ENCODE measurements around the gene ZC3H7A.
"Not testable (repeated sequence)": the region's sequence is repeated elsewhere in the genome, so short reads cannot be mapped to it uniquely, and the experiment has no call there.

Gene ZC3H7A, protein sequence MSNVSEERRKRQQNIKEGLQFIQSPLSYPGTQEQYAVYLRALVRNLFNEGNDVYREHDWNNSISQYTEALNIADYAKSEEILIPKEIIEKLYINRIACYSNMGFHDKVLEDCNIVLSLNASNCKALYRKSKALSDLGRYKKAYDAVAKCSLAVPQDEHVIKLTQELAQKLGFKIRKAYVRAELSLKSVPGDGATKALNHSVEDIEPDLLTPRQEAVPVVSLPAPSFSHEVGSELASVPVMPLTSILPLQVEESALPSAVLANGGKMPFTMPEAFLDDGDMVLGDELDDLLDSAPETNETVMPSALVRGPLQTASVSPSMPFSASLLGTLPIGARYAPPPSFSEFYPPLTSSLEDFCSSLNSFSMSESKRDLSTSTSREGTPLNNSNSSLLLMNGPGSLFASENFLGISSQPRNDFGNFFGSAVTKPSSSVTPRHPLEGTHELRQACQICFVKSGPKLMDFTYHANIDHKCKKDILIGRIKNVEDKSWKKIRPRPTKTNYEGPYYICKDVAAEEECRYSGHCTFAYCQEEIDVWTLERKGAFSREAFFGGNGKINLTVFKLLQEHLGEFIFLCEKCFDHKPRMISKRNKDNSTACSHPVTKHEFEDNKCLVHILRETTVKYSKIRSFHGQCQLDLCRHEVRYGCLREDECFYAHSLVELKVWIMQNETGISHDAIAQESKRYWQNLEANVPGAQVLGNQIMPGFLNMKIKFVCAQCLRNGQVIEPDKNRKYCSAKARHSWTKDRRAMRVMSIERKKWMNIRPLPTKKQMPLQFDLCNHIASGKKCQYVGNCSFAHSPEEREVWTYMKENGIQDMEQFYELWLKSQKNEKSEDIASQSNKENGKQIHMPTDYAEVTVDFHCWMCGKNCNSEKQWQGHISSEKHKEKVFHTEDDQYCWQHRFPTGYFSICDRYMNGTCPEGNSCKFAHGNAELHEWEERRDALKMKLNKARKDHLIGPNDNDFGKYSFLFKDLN

DNA sequence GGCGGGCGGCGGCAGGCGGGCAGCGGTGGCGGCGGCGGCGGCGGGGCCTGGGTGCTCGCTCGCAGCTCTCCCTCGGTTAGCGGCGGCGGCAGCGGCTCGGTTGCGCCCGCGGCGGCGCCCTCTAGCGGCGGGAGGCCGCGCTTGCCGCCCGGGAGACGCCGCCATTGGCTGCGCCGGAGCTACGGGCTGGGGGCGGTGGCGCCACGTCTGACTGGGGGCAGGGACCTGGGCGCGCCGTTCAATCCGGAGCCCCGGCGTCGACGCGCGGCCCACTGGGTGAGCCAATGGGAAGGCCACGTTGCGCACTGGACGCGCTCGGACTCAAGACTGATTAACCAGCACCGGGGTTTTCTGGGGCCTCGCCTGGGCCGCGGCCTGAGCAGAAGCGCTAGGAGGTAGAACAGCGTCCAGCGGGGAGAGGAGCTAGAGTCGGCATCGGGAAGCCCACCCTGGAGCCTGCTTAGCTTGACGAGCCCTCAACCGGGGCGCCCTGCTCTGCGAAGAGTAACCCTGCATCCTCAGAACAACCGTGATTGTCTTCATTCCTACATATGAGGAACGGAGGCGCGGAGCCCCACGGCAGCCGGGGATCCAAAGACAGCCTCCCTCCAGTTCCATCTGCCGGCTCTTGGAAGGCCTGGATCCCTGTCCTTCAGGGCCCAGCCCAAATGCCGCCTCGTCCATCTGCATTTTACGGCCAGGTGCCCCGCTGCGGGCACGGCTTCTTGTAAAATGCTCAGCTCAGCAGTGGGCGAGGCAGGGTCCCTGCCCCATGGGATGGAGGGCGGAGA, at the start of gene ZC3H7A:
Gene ZC3H7A, minus strand, starts transcription at position 93 of the 791 bp plus-strand sequence. CDS start 14,904 bp downstream, outside the sequence.
- peak; percentile 94 for DNase-seq

GRCh38 chr16:11844499-11844898, 47.4 kb upstream of the ZC3H7A start:
- no peak for DNase-seq

DNA sequence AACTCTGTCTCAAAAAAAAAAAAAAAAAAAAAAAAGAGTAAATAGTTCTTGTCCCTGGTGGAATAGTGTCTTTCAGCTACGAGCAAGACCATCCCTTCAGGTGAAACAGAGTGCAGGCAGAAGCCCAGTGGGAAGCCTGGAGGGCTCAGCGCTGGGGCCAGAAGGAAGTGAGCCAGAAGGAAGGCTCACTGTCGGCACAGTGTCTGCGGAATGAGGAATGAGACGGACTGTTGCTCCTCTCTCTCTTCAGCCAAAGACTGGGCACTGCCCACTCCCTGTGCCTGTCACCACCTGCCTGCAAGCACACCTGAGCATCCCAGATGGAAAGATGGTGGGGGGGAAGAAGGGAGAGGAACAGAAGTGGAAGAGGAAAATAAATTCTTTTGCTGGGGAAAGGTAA, 46.8 kb upstream of the ZC3H7A start:
- no peak for DNase-seq

DNA sequence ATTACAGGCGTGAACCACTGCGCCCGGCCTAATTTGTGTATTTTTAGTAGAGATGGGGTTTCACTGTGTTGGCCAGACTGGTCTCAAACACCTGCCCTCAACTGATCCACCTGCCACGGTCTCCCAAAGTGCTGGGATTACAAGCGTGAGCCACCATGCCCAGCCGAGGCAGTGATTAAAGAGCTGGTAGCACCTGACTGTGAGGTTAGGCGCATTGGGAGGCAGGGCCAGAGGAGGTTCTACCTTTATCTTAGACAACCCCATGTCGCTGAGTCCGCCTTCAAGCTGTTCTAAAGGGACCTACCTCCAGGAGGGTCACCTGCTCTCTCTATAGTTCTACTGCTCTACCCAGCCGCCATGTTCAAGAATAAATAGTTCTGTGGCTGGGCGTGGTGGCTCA, 46.1 kb upstream of the ZC3H7A start:
- DNase-seq, result no peak

DNA sequence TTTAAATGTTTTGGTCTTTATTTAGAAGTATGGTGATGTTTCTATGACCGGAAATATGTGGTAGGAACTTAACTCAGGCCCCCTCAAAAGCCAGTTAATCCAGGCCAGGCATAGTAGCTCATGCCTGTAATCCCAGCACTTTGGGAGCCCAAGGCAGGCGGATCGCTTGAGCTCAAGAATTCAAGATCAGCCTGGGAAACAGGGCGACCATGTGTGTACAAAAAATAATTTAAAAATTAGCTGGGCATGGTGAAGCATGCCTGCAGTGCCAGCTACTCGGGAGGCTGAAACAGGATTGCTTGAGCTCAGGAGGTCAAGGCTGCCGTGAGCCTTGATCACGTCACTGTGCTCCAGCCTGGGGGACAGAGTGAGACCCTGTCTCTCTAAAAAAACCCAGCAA, 44.0 kb upstream of the ZC3H7A start:
- no peak for DNase-seq

- no peak for DNase-seq
Measured at GRCh38 chr16:11836650-11837244, 39.7 kb upstream of the ZC3H7A start.

GRCh38 chr16:11835891-11836649, 39.0 kb upstream of the ZC3H7A start:
- DNase-seq, result no peak

DNA sequence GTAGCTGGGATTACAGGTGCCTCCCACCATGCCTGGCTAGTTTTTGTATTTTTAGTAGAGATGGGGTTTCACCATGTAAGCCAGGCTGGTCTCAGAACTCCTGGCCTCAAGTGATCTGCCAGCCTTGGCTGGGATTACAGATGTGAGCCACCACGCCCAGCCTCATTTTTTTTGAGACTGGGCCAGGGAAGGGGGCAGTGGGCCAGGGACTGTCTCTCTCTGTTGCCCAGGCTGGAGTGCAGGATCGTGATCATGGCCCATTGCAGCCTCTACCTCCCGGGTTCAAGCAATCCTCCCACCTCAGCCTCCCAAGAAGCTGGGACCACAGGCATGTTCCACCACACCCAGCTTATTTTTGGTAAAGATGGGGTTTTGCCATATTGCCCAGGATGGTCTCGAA, 38.3 kb upstream of the ZC3H7A start:
- no peak for DNase-seq

GRCh38 chr16:11833951-11834695, 37.1 kb upstream of the ZC3H7A start:
- no peak for DNase-seq

GRCh38 chr16:11828696-11829095, 31.6 kb upstream of the ZC3H7A start:
- no peak for DNase-seq

DNA sequence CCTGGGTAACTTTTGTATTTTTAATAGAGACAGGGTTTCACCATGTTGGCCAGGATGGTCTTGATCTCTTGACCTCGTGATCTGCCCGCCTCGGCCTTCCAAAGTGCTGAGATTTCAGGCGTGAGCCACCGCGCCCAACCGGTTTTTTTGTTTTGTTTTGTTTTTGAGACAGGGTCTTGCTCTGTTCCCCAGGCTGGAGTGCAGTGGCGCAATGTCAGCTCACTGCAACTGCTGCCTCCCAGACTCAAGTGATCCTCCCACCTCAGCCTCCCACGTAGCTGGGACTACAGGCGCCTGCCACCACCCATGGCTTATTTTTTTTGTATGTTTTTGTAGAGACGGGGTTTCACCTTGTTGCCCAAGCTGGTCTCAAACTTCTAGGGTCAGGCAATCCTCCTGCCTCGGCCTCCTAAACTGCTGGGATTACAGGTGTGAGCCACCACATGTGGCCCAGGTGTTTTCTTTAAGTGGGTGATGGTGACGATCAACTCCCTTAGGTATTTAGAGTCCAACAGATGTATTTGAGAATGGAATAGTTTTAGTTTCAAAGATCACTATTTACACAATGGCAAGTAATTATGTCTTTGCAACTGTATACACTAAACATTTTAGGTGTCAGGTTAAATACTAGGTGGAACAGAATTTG, 28.6 kb upstream of the ZC3H7A start:
- DNase-seq, result not testable (repeated sequence)

DNA sequence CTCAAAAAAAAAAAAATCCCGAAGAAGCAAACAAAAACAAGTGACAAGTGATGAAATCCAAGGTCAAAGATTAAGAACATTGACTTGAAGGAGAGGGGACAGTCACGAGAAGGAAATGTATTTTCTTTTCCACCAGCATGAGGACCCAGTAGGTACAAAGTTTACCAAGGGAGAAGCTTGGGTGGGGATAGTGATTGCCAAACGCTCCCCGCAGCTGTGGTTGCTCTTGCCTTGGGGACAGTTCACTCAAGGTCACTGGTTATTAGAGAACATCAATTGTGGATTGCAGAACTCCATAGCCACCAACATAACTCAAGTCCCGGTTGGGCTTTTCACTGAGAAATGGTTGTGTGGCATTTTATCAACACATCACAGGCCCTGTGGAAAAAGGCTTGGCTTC, 27.3 kb upstream of the ZC3H7A start:
- no peak for DNase-seq

GRCh38 chr16:11823645-11824044, 26.6 kb upstream of the ZC3H7A start:
- not testable (repeated sequence) for DNase-seq

DNA sequence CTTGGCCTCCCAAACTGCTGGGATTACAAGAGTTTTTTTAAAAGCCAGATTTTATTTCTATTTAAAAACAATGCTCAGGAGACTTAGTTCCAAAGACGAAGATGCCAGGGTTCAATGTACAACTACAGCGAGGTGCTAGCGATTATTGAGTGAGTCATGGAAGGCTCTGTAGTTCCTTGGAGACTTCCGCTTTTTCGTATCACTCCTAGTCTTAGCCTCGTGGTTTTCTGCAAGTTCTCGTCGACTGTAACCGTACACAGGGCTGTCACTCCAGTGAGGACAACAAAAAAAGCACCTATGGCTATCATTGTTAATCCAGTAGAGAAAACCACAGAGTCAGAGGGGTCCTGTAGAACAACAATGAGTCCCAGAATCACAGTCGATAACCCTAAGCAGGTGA, 22.7 kb upstream of the ZC3H7A start:
- no peak for DNase-seq

DNA sequence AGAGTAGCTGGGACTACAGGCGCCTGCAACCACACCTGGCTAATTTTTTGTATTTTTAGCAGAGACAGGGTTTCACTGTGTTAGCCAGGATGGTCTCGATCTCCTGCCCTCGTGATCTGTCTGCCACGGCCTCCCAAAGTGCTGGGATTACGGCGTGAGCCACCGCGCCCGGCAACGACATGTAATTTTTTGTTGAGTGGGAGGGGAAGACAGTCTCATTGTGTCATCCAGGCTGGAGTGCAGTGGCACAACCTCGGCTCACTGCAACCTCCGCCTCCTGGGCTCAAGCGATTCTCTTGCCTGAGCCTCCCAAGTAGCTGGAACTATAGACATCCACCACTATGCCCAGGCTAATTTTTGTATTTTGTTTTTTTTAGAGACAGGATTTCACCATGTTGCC, 21.9 kb upstream of the ZC3H7A start:
- DNase-seq, result not testable (repeated sequence)

DNA sequence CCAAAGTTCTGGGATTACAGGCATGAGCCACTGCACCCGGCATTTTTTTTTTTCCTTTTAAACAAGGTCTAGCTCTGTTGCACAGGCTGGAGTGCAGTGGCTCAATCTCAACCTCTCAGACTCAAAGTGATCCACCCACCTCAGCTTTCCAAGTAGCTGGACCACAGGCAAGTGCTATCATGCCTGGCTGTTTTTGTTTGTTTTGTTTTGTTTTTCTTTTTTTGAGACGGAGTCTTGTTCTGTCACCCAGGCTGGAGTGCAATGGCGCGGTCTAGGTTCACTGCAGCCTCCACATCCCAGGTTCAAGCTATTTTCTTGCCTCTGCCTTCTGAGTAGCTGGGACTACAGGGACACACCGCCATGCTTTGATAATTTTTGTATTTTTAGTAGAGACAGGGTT, 19.1 kb upstream of the ZC3H7A start:
- DNase-seq, result no peak

DNA sequence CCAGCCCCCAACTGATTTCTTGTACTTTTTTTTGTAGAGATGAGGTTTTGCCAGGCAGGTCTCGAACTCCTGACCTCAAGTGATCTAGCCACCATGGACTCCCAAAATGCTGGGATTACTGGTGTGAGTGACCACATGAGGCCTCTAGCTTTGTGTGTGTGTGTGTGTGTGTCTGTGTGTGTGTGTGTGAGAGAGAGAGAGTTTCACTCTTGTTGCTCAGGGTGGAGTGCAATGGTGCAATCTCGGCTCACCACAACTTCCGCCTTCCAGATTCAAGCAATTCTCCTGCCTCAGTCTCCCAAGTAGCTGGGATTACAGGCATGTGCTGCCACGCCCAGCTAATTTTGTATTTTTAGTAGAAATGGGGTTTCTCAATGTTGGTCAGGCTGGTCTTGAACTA, 17.7 kb upstream of the ZC3H7A start:
- DNase-seq, result not testable (repeated sequence)

DNA sequence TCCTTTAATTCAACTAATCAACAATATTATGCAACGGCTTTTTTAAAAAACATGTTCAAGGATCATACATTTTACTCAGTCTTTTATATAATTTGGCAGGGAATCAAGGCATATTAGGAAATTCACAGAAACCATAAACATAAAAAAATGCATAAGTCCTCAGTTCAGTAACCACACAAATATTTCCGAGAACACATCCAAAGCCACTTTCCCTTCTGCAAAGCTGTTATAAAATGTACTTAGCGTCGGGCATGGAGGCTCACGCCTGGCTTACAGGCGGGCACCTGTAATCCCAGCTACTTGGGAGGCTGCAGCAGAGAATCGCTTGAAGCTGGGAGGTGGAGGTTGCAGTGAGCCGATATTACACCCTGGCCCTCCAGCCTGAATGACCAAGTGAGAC, 9.7 kb upstream of the ZC3H7A start:
- no peak for DNase-seq

- no peak for DNase-seq
Measured at GRCh38 chr16:11805556-11805955, 8.5 kb upstream of the ZC3H7A start.

- no peak for DNase-seq
Measured at GRCh38 chr16:11801481-11802021, 4.5 kb upstream of the ZC3H7A start.

Data from DMS153 (cell line).